ENCODE results near the gene ZFYVE28.

Gene ZFYVE28

DNA sequence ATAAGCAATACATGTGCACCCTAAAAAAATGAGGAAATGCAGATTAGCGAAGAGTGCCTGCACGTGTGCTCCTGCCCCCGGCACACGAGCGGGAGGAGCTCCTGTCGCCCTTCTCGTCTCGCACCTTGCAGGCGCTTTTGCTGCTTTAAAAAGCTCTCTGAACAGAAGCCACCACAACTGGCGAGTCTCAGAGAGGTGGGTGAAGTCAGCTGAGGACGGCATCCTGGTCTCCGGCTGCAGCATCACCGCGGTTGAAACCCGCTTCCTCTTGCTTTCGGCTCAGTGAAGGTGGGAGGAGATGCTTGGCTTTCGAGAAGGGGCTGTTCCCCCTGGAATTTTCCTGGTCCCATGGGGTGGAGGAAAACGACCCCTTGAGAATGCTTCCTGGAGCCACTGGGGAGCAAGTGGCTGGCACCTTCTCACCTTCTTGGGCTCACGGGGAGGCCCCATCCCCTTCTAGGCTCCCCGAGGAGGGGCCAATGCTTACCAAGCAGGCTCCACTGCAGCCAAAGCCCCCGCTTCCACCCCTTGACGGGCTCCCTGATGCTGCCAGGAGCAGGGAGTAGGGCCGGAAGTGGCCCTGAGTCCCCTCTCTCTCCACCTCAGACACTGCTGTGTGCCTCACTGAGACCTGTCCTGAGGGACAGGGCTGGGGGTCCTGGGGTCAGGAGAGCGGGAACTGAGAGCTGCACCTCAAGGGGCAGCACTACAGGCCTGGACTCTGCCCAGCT lies 127.3 kb downstream of the ZFYVE28 start:
- no peak overlapping the region for H3K4me3 ChIP-seq (ENCODE audit: low read depth, low read length)
- TF ChIP-seq, protein P1, sequence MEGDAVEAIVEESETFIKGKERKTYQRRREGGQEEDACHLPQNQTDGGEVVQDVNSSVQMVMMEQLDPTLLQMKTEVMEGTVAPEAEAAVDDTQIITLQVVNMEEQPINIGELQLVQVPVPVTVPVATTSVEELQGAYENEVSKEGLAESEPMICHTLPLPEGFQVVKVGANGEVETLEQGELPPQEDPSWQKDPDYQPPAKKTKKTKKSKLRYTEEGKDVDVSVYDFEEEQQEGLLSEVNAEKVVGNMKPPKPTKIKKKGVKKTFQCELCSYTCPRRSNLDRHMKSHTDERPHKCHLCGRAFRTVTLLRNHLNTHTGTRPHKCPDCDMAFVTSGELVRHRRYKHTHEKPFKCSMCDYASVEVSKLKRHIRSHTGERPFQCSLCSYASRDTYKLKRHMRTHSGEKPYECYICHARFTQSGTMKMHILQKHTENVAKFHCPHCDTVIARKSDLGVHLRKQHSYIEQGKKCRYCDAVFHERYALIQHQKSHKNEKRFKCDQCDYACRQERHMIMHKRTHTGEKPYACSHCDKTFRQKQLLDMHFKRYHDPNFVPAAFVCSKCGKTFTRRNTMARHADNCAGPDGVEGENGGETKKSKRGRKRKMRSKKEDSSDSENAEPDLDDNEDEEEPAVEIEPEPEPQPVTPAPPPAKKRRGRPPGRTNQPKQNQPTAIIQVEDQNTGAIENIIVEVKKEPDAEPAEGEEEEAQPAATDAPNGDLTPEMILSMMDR (IDR thresholded peaks at IDR 0.05; ENCODE audit: low read depth, low read length): no peak
- no peak for DNase-seq (ENCODE audit: low read depth, low spot score)
- in situ Hi-C loops (cut with HindIII; ENCODE audit: low sequenced_read_pairs): no loop called here

DNA sequence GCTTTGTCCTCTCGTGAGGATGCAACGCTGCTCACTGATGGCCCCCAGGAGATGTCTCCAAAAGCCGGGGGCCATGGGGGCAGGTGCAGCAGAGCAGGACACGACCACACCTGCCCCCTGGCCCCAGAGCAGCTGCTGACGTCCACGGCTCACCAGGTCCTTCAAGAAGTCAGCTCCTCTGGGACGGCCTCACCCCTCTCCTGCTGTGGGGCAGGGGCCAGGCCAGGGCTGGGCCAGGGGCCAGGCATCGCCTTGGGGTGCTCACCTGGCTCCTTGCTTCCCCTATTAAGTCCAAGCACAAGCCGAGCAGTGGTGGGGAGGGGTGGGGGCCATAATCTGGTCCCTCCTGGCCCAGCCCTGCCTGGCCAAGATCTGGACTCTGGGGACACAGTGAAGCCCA lies 128.0 kb downstream of the ZFYVE28 start:
- in situ Hi-C loops (cut with HindIII; ENCODE audit: low sequenced_read_pairs): no loop called here
- TF ChIP-seq, protein P1 (IDR thresholded peaks at IDR 0.05; ENCODE audit: low read depth, low read length): no peak
- DNase-seq (ENCODE audit: low read depth, low spot score): no peak
- no peak overlapping the region for H3K4me3 ChIP-seq (ENCODE audit: low read depth, low read length)

DNA sequence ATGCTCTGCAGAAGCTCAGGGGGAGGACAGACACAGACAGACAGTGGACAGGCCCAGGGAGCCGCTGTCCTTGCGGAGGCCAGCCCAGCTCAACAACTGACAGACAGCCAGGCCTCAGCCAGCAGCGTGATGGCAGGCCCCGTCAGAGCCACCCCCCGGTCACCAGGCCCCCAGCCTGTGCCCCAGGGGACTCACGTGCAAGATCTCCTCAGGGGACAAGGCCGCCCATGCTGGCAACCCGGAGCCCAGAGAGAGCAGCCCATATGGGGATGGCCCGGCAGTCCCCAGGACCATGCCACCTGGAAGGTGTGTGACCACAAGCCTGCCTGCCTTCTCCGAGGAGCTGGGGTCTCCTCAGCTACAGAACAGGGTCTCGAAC lies 128.5 kb downstream of the ZFYVE28 start:
- TF ChIP-seq, protein P1 (IDR thresholded peaks at IDR 0.05; ENCODE audit: low read depth, low read length): no peak
- in situ Hi-C loops (cut with HindIII; ENCODE audit: low sequenced_read_pairs): no loop called here
- DNase-seq (ENCODE audit: low read depth, low spot score): no peak
- H3K4me3 ChIP-seq (ENCODE audit: low read depth, low read length): no peak overlapping the region

DNA sequence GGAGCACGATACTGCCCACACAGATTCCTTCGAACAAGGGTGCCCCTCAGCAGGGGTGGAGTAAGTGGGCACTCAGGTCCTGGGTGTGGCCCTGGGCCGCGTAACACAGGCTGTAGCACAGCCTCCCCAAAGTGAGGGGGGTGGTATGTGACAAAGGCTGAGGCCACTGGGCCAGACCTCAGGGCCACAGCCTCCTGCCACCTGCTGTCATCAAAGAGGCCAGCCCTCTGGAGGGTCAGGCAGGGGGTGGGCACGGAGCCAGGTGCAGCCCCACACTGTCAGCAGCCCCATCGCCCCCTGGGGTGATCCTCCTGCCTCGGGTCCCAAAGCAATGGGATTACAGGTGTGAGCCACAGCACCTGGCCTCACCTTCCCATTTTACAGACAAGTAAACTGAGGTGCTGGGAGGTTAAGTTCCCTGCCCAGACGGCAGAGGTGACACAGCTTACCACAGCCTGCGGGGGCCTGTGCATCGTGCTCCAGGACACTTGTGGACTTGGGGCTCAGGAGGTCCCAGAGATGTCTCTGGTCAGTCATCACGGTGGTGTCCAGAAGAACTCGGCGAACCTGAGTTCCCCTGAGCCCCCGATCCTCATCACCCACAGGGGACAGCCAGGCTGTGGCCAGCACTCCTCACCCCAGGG lies 129.0 kb downstream of the ZFYVE28 start:
- H3K4me3 ChIP-seq (ENCODE audit: low read depth, low read length): no peak overlapping the region
- no peak for DNase-seq (ENCODE audit: low read depth, low spot score)
- in situ Hi-C loops (cut with HindIII; ENCODE audit: low sequenced_read_pairs): no loop called here
- TF ChIP-seq, protein P1 (IDR thresholded peaks at IDR 0.05; ENCODE audit: low read depth, low read length): no peak

DNA sequence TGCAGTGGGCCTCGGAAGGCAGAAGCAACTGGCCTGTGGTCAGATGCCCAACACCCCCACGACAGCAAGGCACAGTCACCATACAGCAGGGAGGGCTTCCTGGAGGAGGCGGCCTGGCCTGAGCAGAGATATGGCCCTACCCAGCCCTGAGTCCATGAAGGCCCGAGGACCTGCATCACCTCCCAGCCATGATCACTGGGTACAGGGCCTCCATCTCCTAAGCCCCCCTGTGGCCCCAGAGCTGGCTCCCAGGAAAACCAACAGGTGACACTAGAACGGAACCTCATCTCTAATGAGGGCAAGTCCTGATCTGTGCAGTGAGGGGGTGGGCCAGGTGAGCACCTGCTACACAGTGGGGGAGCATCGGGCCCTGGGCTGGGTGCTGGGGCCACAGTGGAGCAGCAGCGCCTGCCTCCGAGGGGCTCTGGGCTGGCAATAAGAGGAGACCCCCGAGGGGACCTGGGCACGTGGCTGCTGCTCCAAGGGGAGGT lies 130.3 kb downstream of the ZFYVE28 start:
- TF ChIP-seq, protein P1 (IDR thresholded peaks at IDR 0.05; ENCODE audit: low read depth, low read length): no peak
- H3K4me3 ChIP-seq (ENCODE audit: low read depth, low read length): no peak overlapping the region
- no peak for DNase-seq (ENCODE audit: low read depth, low spot score)
- in situ Hi-C loops (cut with HindIII; ENCODE audit: low sequenced_read_pairs): no loop called here

DNA sequence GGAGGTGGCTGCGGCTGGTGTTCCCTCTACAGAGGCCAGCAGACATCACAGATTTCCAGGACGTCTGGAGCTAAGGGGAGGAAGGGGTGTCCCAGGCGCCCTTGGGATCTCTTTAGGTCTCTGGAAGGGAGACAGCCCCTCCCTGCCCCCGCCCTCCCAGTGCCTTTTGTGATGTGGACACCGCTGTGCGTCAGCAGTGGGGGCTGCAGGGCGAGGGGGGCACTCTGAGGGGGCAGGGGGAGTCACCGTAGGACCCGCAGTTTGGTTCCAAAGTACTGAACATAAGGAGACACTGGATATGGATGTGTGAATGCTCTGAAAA lies 130.9 kb downstream of the ZFYVE28 start:
- DNase-seq (ENCODE audit: low read depth, low spot score): no peak
- H3K4me3 ChIP-seq (ENCODE audit: low read depth, low read length): no peak overlapping the region
- in situ Hi-C loops (cut with HindIII; ENCODE audit: low sequenced_read_pairs): no loop called here
- TF ChIP-seq, protein P1 (IDR thresholded peaks at IDR 0.05; ENCODE audit: low read depth, low read length): no peak
